T47D (cell line): Measurements from ENCODE around the gene DIABLO.

Experiments used
- DNase-seq, 2 experiments: peaks; one replicate each; pipeline versions ENCODE4 v3.0.0 to v3.0.0-alpha.2; 2011 to 2012; ENCODE audit warnings: low read depth in 1 of 2, low spot score in 1 of 2
- JUND ChIP-seq: IDR thresholded peaks from 2 replicates; pipeline ENCODE4 v1.6.1; 2012; ENCODE audit warnings: low read depth
- in situ Hi-C: cut with HindIII; loops from 2 replicates; pipeline ENCODE4 v1.10.0; 2016; ENCODE audit warnings: low sequenced_read_pairs, low pct_unique_long_range_greater_than_20kb

DIABLO gene

GRCh38 chr12:122238861-122239260 is 13.0 kb upstream of the DIABLO start:
- TF ChIP-seq JUND = no peak
- DNase-seq = peak in 1 of 2 experiments; percentile 6
- in situ Hi-C loops = no loop called here

GRCh38 chr12:122235741-122236140 is 9.9 kb upstream of the DIABLO start:
- DNase-seq = no peak
- TF ChIP-seq JUND = no peak
- in situ Hi-C loops = no loop called here

- in situ Hi-C loops = no loop called here
- DNase-seq = no peak
Observed at GRCh38 chr12:122232691-122233090, 6.8 kb upstream of the DIABLO start.

GRCh38 chr12:122230798-122231197 is 4.9 kb upstream of the DIABLO start:
- TF ChIP-seq JUND = no peak
- in situ Hi-C loops = no loop called here
- DNase-seq = no peak

More at GRCh38 chr12:122232691-122233090, 6.8 kb upstream of the DIABLO start:
- TF ChIP-seq JUND = no peak

GRCh38 chr12:122228092-122228491 is 2.2 kb upstream of the DIABLO start:
- TF ChIP-seq JUND = no peak
- no peak for DNase-seq
- in situ Hi-C loops = no loop called here

- TF ChIP-seq JUND = no peak
- in situ Hi-C loops = no loop called here
Observed at GRCh38 chr12:122227341-122227740, 1.5 kb upstream of the DIABLO start.

GRCh38 chr12:122226366-122227125 is 694 bp upstream of the DIABLO start:
- TF ChIP-seq JUND = no peak
- in situ Hi-C loops = no loop called here
- DNase-seq = no peak

More at GRCh38 chr12:122227341-122227740, 1.5 kb upstream of the DIABLO start:
- DNase-seq = no peak

- TF ChIP-seq JUND = no peak
- in situ Hi-C loops = no loop called here
Observed at GRCh38 chr12:122216445-122216844, 9.4 kb downstream of the DIABLO start.

GRCh38 chr12:122215771-122216170 is 10.1 kb downstream of the DIABLO start:
- no peak for DNase-seq
- in situ Hi-C loops = no loop called here
- TF ChIP-seq JUND = no peak

More at GRCh38 chr12:122216445-122216844, 9.4 kb downstream of the DIABLO start:
- DNase-seq = no peak

- TF ChIP-seq JUND = no peak
- no peak for DNase-seq
- in situ Hi-C loops = no loop called here
Observed at GRCh38 chr12:122208073-122208820, 17.6 kb downstream of the DIABLO start.

- TF ChIP-seq JUND = no peak
- in situ Hi-C loops = no loop called here
- DNase-seq = no peak
Observed at GRCh38 chr12:122207391-122207790, 18.5 kb downstream of the DIABLO start.

GRCh38 chr12:122206976-122207375 is 18.9 kb downstream of the DIABLO start:
- TF ChIP-seq JUND = no peak
- DNase-seq = no peak

More at GRCh38 chr12:122206976-122207375, 18.9 kb downstream of the DIABLO start:
- in situ Hi-C loops = no loop called here
